GM21390 (cell line): Measurements from ENCODE around the gene TEAD4.

Source experiments
- ATAC-seq: cut with Tn5 transposase; IDR thresholded peaks from one replicate; pipeline ENCODE4 v1.9.1; 2021; ENCODE audit not compliant: unreplicated experiment

The TEAD4 gene

DNA sequence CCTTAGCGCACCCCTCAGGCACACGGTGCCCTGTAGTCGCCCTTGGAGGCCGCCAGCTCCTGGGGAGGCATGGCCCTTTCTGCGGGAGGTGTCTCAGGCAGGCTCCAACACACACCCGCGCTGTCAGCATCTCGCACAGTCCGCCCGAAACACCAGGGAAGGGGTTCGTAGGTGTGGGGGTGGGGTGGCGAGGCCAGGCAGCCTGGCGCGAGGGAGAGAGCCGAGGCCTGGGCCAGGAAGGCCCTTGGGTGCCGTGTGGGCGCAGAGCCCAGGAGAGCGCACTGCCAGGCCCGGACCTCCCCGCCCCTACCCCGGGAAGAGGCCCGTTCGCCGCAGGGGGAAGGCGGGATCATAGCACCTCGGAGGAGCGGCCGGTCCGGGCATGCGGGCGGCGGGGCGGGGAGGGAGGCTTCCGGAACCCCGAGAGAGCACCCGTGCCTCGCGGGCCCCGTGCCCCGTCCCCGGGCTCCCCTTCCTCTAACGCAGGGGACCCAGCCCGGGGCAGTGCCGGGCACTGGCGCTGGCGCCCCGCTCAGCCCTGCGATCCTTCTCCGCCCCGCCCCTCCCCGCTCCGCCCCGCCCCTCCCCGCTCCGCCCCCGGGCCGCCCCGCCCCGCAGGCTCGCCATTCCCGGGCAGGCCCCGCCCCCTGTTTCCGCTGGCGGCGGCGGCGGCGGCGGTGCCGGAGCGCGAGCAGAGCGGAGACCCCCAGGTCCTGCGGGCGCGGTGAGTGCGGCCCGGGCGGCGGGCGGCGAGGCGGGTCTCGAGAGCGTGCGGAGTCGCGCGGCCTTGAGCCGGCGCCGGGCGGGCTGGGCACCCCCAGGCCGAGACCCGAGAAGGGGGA lies 117.8 kb downstream of the TEAD4 start, which contains the start of gene TSPAN9:
TSPAN9 (plus strand) TSS at position 650 of the 842 bp plus-strand sequence. CDS start 123,815 bp downstream, outside the sequence.
- peak; percentile 75 for ATAC-seq

DNA sequence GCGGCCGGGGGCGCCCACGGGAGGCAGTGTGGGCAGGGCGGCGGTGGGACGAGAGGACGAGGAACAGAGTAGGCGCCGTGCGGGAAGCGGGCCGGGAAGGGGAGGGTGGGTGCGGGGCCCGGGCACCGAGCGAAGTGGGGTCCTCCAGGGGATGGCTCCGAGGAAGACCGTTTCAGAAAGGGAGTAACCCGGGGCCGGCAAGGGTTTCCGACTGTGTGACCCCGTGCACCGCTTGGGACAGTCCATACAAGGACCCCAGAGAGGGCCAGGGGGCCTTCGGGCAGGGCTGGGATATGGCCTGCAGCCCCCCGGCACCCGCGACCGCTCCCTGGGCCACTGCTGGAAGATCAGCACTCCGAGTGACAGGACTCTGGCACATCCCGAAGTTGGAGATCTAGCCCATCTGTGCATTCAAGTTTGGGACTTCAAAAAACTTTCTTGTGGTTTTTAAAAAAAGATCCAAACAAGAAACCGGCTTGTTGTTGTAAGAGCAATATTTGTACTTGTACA lies 118.4 kb downstream of the TEAD4 start:
- no peak for ATAC-seq

DNA sequence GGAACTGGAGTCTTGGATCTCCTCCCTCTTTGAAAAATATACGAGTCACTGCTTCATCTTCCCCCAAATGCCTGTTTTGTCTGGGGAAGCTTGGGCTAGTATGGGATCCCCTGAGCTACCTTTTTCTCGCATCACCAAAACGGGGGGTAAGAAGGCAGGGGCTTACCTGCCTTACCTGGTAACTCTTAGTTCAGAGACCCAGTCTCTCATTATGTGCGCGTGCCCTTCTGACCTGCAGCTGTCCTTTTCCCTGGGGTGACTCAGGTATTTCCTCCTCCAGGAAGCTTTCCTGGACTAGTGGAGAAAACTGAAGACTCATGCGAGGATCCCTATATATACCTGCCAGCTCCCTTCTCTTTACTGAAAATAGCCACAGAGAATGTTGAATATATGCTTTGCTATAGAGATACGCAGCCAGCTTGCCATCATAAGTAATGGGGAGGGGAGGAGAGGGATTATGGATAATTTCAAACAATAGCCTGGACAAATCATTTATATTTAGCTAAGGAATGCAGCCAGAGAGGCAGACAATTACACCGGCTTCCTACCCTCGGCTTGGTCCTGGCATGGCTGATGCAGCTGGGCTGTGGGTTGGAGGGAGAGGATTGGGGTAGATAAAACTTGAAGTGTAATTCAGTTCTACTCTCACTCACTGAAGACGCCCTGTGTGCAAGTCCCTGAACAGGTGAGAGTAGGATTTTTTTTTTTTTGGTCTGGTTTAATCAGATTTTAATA lies 119.1 kb downstream of the TEAD4 start:
- no peak for ATAC-seq

DNA sequence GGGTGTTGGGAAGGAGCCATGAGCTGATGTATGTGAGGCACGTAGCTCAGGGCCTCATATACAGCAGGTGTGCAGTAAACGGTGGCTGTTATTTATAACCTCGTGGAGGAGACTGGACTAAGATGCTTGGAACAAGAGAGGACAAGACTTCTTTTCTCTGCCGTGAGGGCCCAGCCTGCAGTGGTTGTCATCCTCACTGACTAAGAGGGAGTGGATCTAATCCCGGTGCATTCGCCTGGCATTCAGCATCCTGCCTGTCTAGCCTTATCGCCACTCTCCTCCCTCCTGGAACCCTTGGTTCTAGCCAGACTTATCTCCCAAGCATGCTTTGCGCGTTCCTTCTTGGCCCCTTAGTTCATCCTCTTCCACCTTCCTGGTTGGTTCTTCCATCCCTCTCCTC lies 121.9 kb downstream of the TEAD4 start:
- ATAC-seq: no peak

DNA sequence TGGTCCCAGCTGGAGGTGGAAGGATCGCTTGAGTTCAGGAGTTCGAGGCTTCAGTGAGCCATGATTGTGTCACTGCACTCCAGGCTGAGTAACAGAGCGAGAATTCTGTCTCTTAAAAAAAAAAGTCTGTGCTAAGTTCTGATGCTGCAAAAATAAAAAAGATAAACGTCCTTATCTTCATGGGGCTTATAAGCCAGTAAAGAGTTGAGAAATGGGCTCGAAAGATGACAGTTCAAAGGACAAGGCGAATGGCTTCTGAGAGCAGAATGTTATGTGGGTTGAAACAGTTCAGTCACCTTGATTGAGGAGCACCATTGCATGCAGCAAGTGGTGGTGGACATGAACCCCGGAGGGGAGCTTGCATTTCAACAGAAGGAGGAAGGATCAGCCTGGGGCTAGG lies 122.7 kb downstream of the TEAD4 start:
- ATAC-seq: no peak

DNA sequence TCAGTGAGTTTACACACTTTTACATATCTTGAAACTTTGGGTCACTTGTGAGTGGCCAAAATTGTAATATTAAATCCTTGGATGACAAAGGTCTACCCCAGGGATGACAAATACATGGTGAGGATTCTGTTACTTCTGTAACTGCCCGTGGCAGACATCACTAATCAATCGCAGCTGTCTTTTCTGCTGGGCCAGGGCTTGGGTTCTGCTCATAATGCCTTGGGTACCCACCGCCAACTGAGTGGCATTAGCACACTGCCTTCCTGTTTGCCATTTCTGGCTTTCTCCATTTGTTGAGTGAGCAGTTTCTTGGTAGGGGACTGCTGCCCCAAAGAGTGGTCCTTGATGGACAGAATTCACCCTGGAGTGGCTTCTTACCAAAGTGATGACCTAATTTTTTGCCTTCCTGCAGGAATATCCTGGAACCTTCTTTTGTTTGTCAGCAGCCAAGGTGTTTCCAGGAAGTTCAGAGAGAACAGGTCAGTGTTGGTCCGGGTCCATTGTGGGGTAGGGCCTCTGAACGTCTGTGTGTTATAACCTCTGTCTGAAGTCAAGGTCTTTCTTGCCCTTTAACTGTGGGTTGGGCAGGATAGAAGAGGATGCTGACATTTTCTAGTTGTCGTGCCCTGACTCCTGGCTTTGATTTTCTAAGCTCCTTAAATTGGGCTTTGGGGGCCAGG lies 124.2 kb downstream of the TEAD4 start:
- ATAC-seq: no peak

DNA sequence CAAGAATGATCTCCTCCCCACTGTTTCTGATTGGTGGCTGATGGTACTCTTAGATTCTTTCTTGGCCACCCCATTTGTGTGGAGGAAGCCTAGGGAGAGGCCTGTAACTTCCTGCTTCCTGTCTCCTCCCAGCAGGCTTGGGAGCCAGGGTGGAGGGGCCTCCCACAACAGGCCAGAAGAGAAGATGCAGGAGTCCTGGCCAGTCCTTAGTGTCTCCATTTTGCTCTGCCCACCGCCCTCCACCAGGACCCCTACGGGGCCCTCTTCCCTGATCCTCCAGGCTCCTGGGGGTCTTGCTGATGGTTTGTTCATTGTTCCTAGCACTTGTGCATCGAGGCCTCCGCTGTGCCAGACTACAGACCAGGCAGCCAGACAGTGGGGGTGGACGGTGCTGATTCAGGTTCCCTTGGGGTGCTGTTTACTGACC lies 124.7 kb downstream of the TEAD4 start:
- no peak for ATAC-seq

DNA sequence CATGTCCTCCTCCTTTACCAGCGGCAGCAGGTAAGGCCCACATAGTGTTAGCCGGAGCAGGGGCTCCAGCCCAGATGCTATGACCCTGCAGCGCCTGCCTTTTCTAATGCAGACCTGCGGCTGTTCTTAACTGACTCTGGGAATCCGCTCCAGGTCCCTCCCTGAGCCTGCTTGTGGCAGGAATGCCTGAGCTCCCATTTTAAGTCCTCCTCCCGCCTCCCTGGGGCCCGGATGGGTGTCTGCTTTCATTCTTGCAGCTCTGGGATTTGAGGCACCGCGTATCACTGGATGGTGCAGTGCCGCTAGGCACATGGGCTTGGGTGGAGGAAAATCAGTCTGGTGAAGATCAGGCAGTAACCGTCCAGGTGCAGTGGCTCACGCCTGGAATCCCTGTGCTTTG lies 125.5 kb downstream of the TEAD4 start:
- ATAC-seq: no peak

DNA sequence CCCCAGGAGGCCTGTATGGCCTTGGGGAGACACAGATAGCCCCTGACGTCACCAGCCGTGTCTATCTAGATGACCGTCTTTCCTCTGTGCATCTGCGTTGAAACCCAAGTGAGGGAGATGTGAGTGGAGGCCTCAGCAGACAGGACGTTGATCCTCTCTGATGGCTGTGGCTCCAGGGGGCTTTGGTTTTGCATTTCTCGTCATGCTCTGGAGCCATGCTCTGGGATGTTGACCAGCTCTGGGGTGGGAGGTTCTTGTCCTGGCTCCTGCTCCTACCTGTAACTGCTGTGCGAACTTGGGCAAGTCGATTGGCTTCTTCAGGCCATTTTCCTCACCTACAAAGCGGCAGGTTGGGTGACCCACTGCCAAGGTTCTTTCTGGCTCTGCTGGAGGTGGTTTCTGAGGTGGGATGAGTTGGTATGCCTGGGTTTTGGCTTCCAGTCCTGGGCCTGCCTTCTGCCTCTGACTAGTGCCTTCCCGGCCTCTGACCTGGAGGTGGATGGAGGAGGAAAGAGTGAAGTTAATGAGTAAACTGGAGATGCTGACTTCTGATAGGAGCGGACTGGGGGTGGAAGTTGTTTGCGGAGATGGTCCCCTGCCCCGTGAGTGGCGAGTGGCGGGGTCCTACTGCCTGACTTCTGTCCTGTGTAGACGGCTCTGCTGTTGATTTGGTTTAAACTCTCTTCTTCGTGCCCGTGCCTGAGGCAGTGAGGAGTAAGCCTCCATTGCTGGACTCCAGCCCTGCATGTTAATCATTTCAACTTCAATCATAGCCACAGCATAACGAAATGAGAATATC lies 126.3 kb downstream of the TEAD4 start:
- ATAC-seq: no peak

DNA sequence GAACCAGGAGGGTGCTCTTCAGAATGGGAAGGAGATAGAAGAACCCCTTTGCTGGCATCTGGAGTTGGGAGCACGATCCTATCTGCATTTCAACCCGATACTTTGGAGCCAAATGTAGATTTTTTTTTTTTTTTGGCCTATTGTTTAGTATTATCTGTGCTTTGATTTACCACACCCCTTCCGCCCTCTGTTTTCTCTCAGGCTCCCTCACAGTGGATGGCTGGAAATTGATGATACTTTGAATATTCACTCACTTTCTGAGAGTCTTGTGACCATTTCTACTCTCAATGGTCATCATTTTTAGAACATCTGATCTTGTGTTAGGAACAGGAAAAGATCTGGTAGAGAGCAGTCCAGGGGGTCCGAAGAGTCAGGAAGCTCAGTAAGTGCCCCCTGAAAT lies 127.0 kb downstream of the TEAD4 start:
- no peak for ATAC-seq

DNA sequence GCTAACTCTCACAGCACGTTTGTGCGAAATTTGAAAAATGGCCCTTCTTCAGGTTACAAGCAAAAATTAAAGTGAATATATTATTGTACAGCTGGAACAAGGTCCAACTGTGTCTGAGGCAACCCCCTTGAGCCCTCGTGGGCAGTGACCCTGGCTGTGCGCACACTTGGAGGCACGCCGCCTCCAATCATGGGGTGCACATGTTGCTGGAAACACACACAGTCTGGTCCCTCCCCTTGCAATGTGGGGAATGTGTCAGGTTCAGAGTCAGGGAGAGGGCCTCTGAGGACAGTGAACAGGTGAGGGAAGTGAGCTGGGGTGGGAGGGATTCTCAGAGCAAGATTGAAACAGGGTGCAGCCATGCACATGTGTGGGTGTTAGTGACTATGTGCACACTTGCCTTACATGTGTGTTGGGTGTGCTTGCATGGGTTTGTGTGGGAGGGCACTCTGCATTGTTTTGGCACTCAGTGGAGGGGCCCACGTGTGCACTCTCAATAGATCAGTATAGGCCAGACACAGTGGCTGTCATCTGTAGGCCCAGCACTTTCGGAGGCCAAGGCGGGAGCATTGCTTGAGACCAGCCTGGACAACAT lies 127.6 kb downstream of the TEAD4 start:
- ATAC-seq: no peak

DNA sequence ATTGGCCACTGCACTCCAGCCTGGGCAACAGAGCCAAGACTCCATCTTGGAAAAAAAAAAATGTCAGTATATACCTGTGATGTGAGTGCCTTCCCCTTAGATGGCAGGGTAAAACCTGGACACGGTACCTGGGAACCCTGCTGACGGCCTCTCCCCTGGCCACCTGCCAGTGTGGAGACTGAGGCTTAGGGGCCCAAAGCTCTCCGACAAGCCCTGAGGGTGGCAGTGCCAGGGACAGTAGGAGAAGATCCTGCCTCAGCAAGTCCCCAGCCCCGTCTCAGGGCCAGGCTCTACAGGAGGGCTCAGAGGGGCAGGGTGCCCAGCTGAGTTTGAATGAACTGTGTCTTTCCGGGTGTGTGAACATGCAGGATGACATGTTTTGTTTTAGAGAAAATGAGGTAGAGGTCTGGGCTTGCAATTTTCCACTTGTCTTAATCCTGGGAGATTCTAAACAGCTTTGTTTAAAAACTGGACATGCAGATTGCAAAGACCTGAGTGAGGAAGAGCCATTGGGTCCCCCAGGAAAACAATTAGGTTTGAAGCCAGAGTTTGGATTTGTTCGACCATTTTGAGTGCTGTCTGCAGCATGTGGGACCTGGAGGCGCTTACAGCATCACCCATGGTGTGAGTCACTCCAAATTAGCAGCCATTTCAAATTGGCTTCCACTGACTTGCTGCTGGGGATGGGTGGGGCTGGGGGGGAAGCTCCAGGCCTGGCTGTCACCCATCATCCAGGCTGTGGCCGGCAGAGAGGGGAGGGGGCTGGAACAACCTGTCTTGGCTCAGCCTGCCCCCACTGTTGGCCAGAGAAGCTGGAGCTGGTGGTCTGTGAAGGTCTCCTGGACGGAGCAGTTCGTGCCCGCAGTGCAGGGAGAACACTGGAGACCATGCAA lies 128.8 kb downstream of the TEAD4 start:
- ATAC-seq: no peak

DNA sequence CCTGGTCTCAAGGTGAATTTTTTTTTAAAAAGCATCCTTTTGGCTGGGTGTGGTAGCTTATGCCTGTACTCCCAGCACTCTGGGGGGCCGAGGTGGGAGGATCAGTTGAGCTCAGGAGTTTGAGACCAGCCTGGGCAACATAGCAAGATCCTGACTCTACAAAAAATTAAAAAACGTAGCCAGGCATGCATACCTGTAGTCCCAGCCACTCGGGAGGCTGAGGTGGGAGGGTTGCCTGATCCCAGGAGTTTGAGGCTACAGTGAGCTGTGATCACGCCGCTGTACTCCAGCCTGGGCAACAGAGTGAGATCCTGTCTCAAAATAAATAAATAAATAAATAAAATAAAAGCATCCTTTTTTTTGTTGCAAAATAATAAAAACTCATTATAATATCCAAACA lies 130.4 kb downstream of the TEAD4 start:
- no peak for ATAC-seq
